ENCODE results near the gene MILR1. TPM values are rescaled to one million over a fixed set of nuclear protein-coding genes. Genes with fewer than 3 reads are reported as not detected.

The MILR1 gene
- polyA plus RNA-seq, 4 donors: 1.7 to 3.8 (median 2.7) TPM

Other genes with a start within 250 kb of the MILR1 start
- gene TEX2, start 185.9 kb upstream of the MILR1 start, polyA plus RNA-seq (ENCODE audit: insufficient read length in 4 of 4): 10 to 100 TPM; 24.6 to 28.7 (median 27.2) TPM
- 100 to 1,000 TPM; 105 to 140 (median 133) TPM for gene PECAM1, start 58.3 kb upstream of the MILR1 start, polyA plus RNA-seq (ENCODE audit: insufficient read length in 4 of 4)
- gene POLG2, start 47.9 kb downstream of the MILR1 start, polyA plus RNA-seq (ENCODE audit: insufficient read length in 4 of 4): 10 to 100 TPM; 24.5 to 35.1 (median 28.5) TPM
- gene DDX5, start 57.2 kb downstream of the MILR1 start, polyA plus RNA-seq (ENCODE audit: insufficient read length in 4 of 4): 100 to 1,000 TPM; 725 to 890 (median 831) TPM
- gene CEP95, start 57.9 kb downstream of the MILR1 start, polyA plus RNA-seq (ENCODE audit: insufficient read length in 4 of 4): 100 to 1,000 TPM in 2 of 4 donors, 10 to 100 TPM in 2; 81.9 to 123 (median 98.2) TPM
- 10 to 100 TPM; 31.0 to 40.4 (median 39.1) TPM for gene SMURF2, start 213.2 kb downstream of the MILR1 start, polyA plus RNA-seq (ENCODE audit: insufficient read length in 4 of 4)